GM23338 (cell line): ENCODE results near the gene COL9A3.

ENCODE experiments used
- CREB1 ChIP-seq: fragments of 250-450 bp; sonication (Bioruptor Pico); IDR thresholded peaks from 2 replicates; pipeline ENCODE4 v1.5.0; 2020; ENCODE audit warnings: low read depth, mild to moderate bottlenecking, moderate library complexity
- ETS1 ChIP-seq: IDR thresholded peaks from 2 replicates; pipeline ENCODE4 v1.6.1; 2016; ENCODE audit warnings: antibody characterized with exemption
- NANOG ChIP-seq: IDR thresholded peaks from 2 replicates; pipeline ENCODE4 v1.6.1; 2016; ENCODE audit warnings: antibody characterized with exemption, borderline replicate concordance
- POLR2AphosphoS5 ChIP-seq: IDR thresholded peaks from 2 replicates; pipeline ENCODE4 v1.6.1; 2016; ENCODE audit warnings: antibody characterized with exemption, low read depth
- REST ChIP-seq: IDR thresholded peaks from one replicate; pipeline ENCODE4 v1.6.1; 2018; ENCODE audit warnings: antibody characterized with exemption; ENCODE audit not compliant: unreplicated experiment
- TF ChIP-seq, protein P1 (sequence below), 2 experiments: fragments of 200-600 bp in 1 of 2; sonication (generic) in 1 of 2; conservative IDR thresholded peaks; 2 replicates each; pipeline versions ENCODE4 v1.5.1 to v1.6.1; 2016 to 2017; ENCODE audit warnings: antibody characterized with exemption in 2 of 2, low read depth in 2 of 2, mild to moderate bottlenecking in 2 of 2, moderate library complexity in 1 of 2

GRCh38 chr20:62888406-62888805, 71.6 kb downstream of the COL9A3 start:
- no peak for TF ChIP-seq POLR2AphosphoS5
- TF ChIP-seq, protein P1, sequence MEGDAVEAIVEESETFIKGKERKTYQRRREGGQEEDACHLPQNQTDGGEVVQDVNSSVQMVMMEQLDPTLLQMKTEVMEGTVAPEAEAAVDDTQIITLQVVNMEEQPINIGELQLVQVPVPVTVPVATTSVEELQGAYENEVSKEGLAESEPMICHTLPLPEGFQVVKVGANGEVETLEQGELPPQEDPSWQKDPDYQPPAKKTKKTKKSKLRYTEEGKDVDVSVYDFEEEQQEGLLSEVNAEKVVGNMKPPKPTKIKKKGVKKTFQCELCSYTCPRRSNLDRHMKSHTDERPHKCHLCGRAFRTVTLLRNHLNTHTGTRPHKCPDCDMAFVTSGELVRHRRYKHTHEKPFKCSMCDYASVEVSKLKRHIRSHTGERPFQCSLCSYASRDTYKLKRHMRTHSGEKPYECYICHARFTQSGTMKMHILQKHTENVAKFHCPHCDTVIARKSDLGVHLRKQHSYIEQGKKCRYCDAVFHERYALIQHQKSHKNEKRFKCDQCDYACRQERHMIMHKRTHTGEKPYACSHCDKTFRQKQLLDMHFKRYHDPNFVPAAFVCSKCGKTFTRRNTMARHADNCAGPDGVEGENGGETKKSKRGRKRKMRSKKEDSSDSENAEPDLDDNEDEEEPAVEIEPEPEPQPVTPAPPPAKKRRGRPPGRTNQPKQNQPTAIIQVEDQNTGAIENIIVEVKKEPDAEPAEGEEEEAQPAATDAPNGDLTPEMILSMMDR (conservative IDR thresholded peaks at IDR 0.05; ENCODE audit: low read depth in 2 of 2) = no peak
- no peak for TF ChIP-seq ETS1
- TF ChIP-seq CREB1 = no peak
- TF ChIP-seq REST = no peak
- no peak for TF ChIP-seq NANOG
